PC-3 (cell line): ENCODE results near the gene PAQR5.

Experiments used
- CTCF ChIP-seq: fragments of 300-600 bp; sonication (generic); conservative IDR thresholded peaks from 2 replicates; pipeline ENCODE4 v1.5.1; 2017; ENCODE audit warnings: antibody characterized with exemption, low read depth, mild to moderate bottlenecking, low read length
- EZH2 ChIP-seq: fragments of 300-600 bp; sonication (generic); IDR thresholded peaks from one replicate; pipeline ENCODE4 v1.6.1; 2017; ENCODE audit warnings: antibody characterized with exemption, mild to moderate bottlenecking, low read length; ENCODE audit not compliant: unreplicated experiment
- EZH2phosphoT487 ChIP-seq: fragments of 300-600 bp; sonication (generic); IDR thresholded peaks from 2 replicates; pipeline ENCODE4 v1.6.1; 2018; ENCODE audit warnings: mild to moderate bottlenecking, antibody characterized with exemption, low read length, borderline replicate concordance

GRCh38 chr15:69289342-69290146 is 9.2 kb upstream of the PAQR5 start:
- TF ChIP-seq EZH2 (no peak), CTCF (no peak), EZH2phosphoT487 (no peak)
